Pons (tissue), 1 donor: ENCODE data around the gene PCGF3.
"Not testable (repeated sequence)": the region's sequence is repeated elsewhere in the genome, so short reads cannot be mapped to it uniquely, and the experiment has no call there.

ENCODE experiments used
- DNase-seq: peaks from one replicate; pipeline ENCODE4 v3.0.0-alpha.2; 2016; ENCODE audit warnings: low spot score

Gene PCGF3

DNA sequence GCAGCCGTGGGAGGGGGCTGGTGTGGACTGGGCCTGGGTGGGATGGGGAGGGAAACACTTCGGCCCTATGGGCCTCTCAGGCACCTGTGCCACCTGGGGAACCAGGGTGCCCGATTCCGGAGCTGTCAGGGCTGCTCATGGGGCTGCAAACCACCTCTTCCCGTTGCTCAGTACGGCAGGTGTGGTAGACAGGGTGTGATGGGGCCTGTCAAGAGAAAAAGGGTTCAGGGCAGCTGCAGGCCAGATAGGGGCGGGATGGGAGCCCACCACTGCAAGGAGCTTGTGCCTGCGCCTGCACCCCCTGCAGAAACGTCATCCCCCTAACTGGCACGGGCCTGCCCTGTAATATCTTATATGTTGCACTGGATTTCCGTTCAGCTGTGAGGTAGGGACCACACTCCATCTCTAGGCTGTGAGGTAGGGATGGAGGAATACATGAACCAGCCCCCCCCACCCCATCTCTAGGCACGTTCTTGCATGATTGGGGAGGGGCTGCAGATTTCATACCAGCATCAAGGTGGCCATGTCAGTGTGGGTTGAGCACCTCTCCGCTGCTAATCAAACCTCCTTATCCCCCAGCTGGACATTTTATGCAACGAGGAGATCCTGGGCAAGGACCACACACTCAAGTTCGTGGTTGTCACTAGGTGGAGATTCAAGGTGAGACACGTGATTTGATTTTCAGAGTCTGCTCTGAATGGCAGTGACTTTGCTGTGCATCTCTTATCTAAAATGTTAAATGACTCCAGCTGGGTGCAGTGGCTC is 59.0 kb downstream of the PCGF3 start:
- DNase-seq, result no peak

DNA sequence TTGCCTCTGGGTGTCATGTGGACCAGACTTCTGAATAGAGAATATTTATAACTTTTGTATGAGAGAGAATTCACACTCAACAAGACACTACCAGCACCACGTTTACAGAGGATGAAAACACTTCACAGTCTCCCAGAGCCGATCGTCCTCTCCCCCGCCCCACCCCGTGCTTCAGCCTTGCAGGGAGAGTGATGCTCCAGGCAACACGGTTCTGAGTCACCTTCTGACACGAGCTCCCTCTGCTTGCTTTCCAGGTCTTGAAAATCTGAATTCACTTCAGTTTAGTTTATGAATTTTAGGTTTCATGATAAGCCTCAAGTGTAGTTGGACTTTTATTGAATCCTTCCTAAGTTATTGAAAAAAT is 60.5 kb downstream of the PCGF3 start:
- DNase-seq, result no peak

DNA sequence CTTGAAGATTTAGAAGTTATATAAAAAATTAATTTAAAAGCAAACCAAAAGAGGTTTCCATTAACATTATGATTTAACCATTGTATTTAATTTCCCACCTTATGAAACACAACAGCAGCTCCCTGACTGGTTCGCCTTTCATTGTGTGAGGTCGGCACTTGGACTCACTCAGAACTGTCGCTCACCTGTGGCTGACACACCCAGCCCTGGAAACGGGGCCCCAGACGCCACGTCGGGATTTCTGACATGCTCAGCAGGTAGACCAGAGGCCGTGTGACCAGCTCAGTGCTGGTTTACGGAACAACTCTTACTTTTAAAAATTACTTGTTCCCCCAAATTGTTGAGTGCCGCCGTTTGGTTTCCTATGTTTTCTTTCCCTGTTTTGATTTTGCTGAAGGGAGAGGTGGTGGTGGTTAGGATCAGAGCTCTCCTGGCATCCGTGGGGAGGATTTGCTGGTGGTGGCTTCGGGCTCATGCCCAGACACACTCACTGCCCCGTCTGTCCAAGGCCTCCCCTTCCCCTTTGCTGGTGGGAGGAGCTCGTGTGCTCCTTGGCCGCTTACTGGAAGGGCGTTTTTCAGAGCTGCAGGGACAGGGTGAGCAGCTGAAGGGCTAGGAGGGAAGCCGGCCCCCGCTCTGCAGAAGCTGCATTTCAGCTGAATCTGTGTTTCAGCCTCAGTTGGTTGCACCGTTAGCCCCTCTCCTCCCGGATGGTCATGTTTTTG is 61.1 kb downstream of the PCGF3 start:
- DNase-seq, result no peak

- DNase-seq, result no peak
Measured at GRCh38 chr4:768076-768475, 62.4 kb downstream of the PCGF3 start.

- DNase-seq, result peak; percentile 46
Measured at GRCh38 chr4:768995-769394, 63.4 kb downstream of the PCGF3 start.

- no peak for DNase-seq
Measured at GRCh38 chr4:769511-769910, 63.9 kb downstream of the PCGF3 start.

- DNase-seq, result no peak
Measured at GRCh38 chr4:770022-770421, 64.4 kb downstream of the PCGF3 start.

DNA sequence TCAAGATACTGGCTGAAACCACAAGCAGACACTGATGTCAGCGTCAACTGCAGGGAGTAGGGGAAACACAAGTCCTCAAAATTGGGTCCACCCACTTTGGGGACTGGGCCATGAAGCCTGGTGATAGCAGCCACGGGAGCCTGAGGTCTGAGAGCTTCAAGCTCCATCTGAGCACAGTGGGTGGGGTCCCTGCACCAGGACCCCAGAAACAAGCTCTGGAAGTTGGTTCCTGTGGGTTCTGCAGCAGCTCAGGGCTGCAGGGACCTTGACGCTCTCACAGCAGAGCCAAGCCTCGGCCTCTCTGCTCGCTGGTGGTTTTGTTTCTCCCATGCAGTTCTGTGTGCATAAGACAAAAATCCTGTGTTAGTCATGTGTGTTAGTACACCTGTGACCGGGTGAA is 65.8 kb downstream of the PCGF3 start:
- no peak for DNase-seq

DNA sequence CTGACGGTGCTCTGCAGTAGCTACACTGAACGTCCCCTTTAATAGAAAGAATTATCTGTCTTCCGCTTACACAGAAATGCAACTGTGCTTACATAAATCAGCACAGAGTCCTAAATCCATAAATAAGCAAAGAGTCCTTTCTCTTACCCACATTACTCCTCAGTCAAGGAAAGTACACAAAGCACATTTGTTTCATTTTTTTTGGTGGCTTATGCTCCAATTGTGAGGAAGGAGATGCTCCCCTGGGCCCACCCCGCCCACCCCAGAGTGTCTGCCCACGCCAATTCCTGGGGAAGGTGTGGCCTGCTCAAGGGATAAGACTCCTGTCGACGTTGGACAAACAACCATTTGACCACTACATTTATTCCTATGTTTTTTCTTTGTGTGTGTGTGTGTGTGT is 66.5 kb downstream of the PCGF3 start:
- DNase-seq, result no peak

DNA sequence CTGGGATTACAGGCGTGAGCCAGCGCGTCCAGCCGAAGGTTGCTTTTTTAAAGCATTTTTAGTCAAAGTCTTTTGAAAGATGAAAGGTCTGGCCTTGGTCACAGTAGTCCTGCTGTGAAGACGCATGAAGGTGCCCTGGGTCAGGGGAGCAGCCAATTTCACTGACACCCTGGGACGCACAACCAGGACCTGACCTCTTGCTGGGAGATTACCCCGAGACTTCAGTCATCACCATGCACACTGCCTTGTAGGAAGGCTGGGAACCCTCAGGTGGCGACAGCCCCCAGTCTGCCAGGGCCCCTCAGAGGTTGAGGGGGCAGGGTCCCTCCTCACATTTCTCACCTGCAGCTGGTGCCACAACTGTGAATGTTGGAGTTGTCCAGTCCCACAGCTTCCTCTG is 67.1 kb downstream of the PCGF3 start:
- no peak for DNase-seq

DNA sequence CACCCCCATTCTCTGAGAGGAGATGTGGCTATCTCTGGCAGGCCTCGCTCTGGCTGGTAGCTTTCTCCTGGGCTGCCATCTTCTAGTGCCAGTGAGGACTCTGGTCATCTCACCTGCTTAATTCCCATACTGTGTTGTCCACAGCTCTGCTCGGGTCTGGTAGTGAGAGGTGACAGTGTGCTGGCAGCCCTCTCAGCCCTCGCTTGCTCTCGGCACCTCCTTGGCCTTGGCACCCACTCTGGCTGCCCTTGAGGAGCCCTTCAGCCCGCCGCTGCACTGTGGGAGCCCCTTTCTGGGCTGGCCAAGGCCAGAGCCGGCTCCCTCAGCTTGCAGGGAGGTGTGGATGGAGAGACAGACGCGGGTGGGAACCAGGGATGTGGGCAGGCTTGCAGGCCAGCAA is 67.6 kb downstream of the PCGF3 start:
- no peak for DNase-seq

- not testable (repeated sequence) for DNase-seq
Measured at GRCh38 chr4:774419-775092, 68.9 kb downstream of the PCGF3 start.

- DNase-seq, result not testable (repeated sequence)
Measured at GRCh38 chr4:775485-775884, 69.9 kb downstream of the PCGF3 start.

DNA sequence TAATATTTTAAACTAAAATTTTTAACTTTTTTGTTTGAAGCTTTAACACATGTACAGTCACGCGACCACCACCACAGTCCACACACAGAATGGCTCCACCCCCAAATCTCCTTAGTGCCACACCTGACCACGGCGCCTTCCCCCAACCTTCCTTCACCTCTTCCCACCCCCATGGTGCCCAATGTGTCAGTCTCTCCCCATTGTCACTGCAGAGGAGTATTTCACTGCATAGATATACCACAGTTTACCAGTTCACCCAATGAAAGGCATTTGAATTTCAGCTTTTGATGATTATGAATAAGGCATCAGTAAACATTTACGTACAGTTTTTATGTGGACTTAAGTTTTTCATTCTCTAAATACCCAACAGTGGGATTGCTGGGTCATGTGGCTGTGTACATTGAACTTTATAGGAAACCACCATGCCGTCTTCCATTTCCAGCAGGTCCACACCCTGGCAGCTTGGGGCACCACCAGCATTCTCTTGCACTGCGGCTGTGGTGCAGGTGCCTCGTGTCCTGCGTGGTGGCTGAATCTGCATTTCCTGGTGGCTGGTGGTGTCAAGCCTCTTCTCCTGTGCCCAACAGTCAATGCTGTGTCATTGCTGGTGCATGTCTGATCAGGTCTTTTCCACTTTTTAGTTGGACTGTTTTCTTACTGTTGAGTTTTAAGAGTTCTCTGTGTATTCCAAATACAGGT is 71.3 kb downstream of the PCGF3 start:
- no peak for DNase-seq

GRCh38 chr4:777520-778262 is 72.1 kb downstream of the PCGF3 start:
- DNase-seq, result peak; percentile 84

- DNase-seq, result no peak
Measured at GRCh38 chr4:779555-779954, 73.9 kb downstream of the PCGF3 start.

DNA sequence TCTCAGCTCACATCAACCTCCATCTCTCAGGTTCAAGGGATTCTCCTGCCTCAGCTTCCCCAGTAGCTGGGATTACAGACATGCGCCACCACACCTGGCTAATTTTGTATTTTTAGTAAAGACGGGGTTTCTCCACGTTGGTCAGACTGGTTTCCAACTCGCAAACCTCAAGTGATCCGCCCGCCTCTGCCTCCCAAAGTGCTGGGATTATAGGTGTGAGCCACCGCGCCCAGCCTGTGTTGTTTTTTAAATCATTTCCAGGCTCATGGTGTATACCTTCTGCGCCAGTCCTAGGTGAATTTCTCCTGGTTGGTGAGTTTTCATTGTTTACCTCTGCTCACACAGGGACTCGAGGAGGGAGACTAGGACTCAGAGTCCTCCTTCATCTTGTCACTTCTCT is 74.6 kb downstream of the PCGF3 start:
- DNase-seq, result not testable (repeated sequence)

DNA sequence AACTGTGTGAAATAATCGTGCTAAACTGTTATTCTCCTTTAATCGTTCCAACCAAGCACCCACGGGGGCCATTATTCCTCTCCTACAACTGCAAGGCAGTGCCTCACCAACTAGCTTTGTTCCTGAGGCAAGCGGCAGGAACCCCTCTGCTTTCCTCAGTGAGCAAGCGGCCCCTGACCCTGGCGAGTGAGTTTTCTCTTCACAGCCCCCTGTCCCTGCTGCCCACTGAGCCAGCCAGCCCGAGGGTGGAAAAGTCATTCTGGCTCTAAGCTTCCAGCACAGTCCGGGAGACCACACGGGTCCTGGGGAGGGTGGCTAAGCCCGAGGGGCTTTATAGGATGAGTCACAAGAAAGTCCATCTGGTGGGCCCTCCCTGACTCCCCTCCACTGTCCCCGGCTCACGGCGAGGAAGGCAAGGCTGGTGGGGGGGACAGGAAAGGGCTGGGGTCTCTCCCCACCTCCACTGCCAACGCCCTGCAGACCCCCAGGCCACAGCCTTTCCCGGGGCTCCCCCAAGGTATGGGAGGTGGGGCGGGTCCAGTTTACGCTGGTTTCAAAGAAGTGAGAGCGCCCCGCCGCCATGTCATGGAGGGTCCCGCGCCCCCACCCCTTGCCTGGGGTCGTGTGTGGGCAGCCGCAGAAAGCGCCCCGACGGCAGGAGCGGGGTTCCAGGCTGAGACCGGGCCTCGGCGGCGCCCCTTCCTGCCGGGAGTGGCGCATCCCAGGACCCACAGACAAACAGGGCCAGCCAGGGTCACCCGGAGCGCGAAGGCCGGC is 75.3 kb downstream of the PCGF3 start:
- DNase-seq, result no peak

GRCh38 chr4:781493-782216 is 76.0 kb downstream of the PCGF3 start:
- DNase-seq, result peak; percentile 99
